ENCODE measurements around the gene AGBL1.

The AGBL1 gene

DNA sequence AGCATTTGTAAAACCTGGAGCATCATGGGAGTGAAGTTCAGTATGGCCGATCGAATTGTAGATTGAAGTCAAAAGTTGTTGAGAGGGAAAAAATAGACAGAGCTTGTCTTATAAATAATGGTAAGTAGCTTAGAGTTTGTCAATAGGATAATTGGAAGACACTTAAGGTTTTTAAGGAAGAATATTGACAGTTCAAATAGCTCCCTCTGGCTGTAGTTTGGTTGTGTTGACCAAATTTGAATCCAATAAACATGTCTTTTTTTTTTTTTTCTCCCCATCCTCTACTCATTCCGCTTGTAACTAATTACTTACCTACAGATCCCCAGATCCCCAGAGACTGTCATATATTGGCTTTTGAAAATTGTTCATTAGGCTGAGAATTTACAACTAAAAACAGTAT is 677.0 kb downstream of the AGBL1 start:
- no peak overlapping the region for H3K4me3 ChIP-seq (ENCODE audit: low read length)
- no peak for TF ChIP-seq ZNF274 (IDR thresholded peaks at IDR 0.05; ENCODE audit: low read depth, low read length)

DNA sequence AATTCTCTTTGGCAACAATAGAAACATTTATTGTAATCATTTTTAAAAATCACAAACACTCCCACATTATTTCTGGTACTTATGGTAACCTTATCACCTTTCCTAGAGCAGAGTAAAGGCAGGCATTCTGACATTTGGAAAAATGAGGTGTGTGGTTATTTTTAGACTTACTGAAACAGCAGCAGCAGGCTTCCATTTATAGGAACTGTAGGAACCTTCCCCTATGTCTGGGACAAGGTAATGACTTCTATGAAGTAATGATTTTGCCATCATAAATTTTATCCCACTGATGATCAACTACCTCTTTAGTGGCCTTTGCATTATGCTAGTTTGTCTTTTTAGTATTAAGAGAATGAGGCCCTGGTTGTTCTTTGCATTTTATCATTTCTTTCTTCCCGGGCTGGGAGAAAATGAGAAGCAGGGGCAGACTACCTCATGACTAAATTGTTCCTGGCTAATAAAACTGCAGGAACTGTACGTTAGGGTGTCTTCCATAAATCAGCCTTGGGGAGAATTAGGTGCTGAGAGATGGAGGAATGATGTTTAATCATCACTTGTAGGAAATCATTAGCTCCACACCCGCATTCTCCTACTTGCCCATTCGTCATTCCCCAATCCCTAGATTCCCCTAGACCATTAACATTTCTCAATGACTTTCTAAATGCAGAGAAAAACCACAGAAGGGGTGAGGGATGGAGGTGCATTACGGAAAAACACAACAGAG is 680.3 kb downstream of the AGBL1 start:
- no peak overlapping the region for H3K4me3 ChIP-seq (ENCODE audit: low read length)

DNA sequence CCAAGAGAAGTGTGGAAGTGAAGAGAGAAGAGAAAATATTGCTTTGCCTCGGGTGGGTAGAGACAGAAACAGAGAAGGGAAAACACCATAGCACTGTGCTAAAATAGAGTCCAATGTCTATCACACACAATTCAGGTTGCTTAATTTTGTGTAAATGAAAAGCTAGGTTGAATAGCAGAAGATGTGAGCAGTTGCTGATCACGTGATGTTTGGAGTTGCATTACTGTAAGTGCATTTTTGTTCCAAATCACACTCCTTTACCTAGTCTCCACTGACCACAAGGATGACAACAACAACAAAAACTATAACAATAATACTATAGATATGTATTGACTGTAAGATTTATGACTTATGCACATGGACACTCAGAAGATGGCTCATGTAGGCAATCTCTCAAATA is 683.2 kb downstream of the AGBL1 start:
- no peak for TF ChIP-seq ZNF274 (IDR thresholded peaks at IDR 0.05; ENCODE audit: low read depth, low read length)
- no peak overlapping the region for H3K4me3 ChIP-seq (ENCODE audit: low read length)

More for the DNA sequence above, 680.3 kb downstream of the AGBL1 start:
- TF ChIP-seq ZNF274 (IDR thresholded peaks at IDR 0.05; ENCODE audit: low read depth, low read length), result no peak

DNA sequence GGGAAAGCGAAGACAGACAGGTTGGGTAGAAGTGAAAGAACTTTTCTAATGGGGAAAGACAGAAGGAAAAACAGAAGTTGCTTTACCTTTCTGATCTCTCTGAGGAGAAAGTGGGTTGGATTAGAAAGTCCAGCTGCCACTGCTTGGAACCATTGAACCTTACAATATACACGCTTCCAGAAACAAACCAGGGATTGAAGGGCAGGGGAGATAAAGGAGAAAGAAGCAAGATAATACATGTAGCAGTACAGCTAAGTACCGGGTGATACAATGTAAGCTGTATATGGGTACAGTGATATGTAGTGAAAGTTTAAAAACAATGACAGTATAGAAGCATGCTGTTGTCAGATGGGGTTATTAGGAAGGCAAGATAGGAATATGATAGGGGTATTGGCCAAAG is 684.4 kb downstream of the AGBL1 start:
- no peak for TF ChIP-seq ZNF274 (IDR thresholded peaks at IDR 0.05; ENCODE audit: low read depth, low read length)
- H3K4me3 ChIP-seq (ENCODE audit: low read length), result no peak overlapping the region

DNA sequence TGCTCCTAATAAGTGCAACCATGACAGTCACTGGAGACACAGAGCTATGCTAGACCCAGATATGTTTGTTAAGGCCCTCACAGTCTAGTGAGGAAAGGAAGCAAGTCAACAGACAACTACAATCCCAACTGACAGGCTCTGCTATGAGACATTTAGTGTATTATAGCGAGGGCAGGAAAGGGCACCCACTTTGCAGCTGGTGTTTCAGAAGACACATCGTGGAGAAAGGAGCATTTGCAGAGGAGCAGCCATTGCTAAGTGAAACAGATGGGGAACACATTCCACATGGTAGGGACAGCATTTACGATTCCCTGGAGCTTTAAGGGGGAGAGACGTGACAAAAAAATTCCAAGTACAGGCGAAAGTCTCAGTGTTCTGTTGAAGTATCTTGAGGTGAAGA is 685.6 kb downstream of the AGBL1 start:
- H3K4me3 ChIP-seq (ENCODE audit: low read length), result no peak overlapping the region
- no peak for TF ChIP-seq ZNF274 (IDR thresholded peaks at IDR 0.05; ENCODE audit: low read depth, low read length)

DNA sequence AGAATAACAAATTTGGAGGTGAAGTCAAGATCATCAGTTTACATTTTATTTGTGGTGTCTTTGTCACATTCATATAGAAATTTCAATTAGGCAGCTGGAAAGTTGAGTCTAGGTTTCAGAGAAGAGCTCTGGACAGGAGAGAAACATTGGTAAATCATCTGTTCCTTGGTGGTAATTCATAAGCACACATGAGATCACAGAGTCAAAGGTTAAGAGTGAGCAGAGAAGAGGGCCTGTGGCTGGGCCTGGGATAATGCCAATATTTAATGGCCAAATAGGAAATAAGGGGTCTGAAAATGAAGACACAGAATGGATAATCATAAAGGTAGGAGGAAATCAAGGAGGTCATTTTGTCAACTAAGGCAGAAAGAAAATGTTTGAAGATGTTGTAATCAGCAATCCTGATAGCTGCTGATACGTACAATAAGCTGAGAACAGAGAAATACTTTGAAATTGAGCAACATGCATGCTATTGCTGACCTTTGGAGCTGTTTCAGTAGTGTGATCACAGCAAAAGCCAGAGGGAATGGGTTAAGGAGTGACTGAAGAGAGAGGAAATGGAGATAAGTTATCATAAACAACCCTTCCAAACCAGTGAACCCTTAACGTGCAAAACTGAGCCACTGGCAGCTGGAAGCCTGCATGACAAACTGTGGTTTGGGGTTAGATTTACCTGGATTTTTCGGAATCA is 692.8 kb downstream of the AGBL1 start:
- no peak for TF ChIP-seq ZNF274 (IDR thresholded peaks at IDR 0.05; ENCODE audit: low read depth, low read length)
- H3K4me3 ChIP-seq (ENCODE audit: low read length), result no peak overlapping the region

DNA sequence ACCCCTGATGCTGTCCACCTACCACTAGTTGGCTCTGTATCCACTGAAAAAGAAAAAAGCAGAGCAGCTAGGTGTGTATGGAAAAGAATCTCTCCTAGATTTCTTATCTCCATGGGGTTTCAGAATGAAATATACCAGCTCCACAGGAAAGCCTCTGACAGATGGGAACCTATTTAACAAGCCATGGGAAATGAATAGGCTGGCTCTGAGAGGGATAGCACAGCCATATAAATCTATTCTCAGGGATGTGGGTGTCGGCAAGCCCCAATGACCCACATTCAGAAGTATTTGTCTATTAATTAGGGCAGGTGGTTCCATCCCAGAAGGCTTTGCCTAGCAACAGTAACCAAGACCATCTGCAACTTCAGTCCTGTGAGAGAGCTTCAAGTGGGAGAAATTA is 694.1 kb downstream of the AGBL1 start:
- TF ChIP-seq ZNF274 (IDR thresholded peaks at IDR 0.05; ENCODE audit: low read depth, low read length), result no peak
- no peak overlapping the region for H3K4me3 ChIP-seq (ENCODE audit: low read length)

DNA sequence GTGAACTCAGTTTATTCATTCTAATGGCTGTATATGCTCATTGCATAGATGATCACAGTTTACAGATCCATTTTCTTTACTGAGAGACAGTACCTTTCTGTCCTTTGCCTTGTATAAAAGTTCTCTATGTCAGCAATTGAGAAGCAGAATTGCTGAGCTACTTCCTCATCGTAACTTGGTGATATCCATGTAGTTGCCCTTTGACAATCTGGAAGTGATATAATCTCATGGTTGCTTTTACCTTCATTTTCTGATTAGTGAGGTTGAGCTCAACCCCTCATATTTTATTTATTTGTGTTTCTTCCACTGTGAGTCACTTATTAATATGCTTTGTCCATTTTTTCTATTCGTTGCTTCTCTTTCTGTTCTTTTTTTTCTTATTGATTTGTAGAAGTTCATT is 696.5 kb downstream of the AGBL1 start:
- H3K4me3 ChIP-seq (ENCODE audit: low read length), result no peak overlapping the region
- TF ChIP-seq ZNF274 (IDR thresholded peaks at IDR 0.05; ENCODE audit: low read depth, low read length), result no peak

DNA sequence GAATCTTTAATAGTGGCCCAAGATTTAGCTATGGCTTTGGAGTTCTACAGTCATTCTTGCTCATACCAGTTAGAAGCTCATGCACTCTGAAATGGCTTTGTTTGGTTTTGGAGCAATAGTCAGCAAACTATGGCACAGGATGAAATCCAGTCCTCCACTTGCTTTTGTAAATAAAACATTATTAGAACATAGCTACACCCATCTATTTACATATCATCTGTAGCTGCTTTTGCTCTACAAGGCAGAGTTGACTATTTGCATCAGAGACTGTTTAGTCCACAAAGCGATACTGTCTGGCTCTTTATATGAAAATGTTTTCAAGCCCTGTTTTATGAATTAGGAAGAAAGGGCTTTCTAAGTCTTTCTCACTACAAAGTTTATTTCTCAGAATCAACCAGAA is 716.9 kb downstream of the AGBL1 start:
- H3K4me3 ChIP-seq (ENCODE audit: low read length), result no peak overlapping the region
- TF ChIP-seq ZNF274 (IDR thresholded peaks at IDR 0.05; ENCODE audit: low read depth, low read length), result no peak

DNA sequence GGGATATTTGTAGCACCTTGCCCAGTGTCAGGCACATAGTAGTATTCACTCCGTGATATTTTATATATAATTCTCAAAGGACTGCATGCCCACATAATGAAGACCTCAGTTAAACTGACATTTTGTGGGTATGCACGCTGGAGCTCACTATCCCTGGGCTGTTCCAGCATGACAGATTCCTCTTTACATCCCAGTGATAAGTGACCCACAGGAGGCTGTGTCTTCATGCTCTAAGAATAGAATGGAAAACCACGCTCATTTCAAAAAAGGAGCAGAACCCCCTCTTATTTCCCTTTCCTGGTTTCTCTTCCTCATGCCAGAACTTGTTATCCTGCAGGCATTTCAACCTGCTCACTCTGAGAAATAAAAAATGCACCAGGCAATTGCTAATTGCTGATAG is 717.5 kb downstream of the AGBL1 start:
- H3K4me3 ChIP-seq (ENCODE audit: low read length), result no peak overlapping the region
- TF ChIP-seq ZNF274 (IDR thresholded peaks at IDR 0.05; ENCODE audit: low read depth, low read length), result no peak

DNA sequence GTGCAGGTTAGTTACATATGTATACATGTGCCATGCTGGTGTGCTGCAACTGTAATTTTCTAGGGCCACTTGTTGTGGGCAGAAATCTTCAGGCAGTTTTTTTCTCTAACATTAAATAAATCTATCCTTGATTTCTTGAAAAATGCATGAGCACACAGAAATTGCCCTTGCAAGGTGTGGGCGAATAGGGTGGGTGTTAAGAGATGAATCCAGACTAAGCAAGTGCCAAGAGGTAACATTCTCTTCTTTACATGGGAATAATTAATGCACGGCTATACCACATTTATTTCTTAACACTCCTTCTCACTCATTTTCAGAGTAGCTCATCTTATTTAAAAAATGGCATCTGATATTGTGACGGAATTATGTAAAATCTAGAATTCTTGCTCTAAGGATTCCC is 719.6 kb downstream of the AGBL1 start:
- TF ChIP-seq ZNF274 (IDR thresholded peaks at IDR 0.05; ENCODE audit: low read depth, low read length), result no peak
- no peak overlapping the region for H3K4me3 ChIP-seq (ENCODE audit: low read length)

DNA sequence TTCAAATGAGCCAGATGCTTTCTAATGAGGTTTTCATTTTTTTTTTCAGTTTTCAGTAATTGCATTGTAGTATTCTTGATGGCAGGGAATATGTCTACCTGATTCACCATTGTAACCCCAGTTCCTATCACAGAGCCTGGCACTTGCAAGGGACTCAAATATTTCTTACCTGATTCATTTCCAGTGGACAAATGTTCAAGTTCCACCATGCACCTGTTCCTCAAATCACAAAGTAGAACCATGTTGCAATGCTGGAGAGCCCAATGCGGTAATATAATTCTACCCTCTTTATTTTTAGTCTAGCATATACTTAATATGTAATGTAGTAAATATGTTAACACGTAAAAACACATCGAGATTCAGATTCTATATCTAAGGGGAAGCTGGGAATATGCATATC is 722.6 kb downstream of the AGBL1 start:
- no peak for TF ChIP-seq ZNF274 (IDR thresholded peaks at IDR 0.05; ENCODE audit: low read depth, low read length)

DNA sequence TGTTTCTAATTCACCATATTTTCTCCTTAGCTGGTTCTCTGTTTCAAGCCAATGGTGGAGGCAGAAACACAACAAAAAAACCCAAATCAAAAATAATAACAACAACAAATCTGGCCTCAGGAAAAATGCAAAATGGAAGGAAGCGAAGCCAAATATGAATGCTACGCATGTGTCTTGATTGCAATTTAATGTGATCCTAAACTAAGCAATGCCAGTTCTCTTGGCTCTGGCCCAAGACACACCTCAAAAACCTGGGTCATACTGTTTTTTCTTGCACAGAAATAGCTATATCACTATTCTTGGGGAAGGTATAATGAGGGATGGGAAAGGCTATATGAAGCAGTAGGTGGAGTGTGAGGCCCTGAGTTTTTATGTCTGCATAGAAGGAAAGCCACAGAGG is 724.7 kb downstream of the AGBL1 start:
- no peak for TF ChIP-seq ZNF274 (IDR thresholded peaks at IDR 0.05; ENCODE audit: low read depth, low read length)
- H3K4me3 ChIP-seq (ENCODE audit: low read length), result no peak overlapping the region

More for the DNA sequence above, 722.6 kb downstream of the AGBL1 start:
- H3K4me3 ChIP-seq (ENCODE audit: low read length), result no peak overlapping the region

DNA sequence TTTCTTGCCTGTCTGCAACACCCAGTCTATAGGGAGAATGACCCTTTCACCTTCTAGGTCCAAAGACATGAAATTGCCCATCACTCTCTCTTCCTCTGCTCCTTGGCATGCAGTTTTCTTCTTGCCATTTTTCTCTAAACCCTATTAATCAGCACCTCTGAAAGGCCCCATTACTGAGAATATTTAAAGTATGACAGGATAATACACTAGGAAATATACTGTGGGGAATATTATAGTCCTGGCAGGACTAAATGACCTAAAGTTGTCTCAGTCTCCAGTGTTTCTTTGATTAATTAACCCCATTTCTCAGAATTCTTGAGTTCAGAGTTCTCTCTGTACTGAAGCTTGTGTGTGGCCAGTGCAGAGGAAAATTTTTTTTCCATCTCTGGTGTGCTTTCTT is 730.7 kb downstream of the AGBL1 start:
- no peak for TF ChIP-seq ZNF274 (IDR thresholded peaks at IDR 0.05; ENCODE audit: low read depth, low read length)
- H3K4me3 ChIP-seq (ENCODE audit: low read length), result no peak overlapping the region

DNA sequence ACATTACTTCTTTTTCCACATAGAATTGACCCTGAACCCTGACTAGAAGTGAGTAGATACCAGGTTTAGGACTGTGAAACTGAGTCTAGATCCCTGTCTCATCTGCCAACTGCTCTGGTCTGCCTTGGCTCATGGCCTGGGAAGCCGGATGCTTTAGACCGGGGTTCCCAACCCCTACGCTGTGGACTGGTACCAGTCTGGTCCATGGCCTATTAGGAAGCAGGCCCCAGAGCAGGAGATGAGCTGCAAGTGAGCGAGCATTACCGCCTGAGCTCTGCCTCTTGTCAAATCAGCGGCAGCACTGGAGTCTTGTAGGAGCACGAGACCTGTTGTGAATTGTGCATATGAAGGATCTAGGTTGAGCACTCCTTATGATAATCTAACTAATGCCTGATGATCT is 734.2 kb downstream of the AGBL1 start:
- TF ChIP-seq ZNF274 (IDR thresholded peaks at IDR 0.05; ENCODE audit: low read depth, low read length), result no peak
- H3K4me3 ChIP-seq (ENCODE audit: low read length), result no peak overlapping the region

Measured in GM08714 (cell line).